ENCODE results near the gene STUB1.

STUB1 gene

DNA sequence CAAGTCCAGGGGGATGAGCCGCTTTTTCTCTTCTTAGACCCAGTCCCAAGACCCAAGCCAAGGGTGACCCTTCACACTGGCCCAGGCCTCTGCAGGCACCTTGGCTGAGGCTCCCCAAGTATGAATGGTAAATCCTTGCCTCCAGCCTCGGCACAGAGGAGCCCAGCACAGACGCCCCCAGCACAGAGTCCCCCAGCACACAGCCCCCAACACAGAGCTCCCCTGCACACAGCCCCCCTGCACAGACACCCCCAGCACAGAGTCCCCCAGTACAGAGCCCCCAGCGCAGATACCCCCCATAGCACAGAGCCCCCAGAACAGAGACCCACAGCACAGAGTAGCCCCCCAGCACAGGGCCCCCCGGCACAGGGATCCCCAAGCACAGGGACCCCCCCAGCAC, 39.6 kb upstream of the STUB1 start:
- Histone ChIP-seq H4K20me1 (ENCODE audit: insufficient read depth, low read length) (no peaks in the 10 kb centered on the region), H3K4me1 (ENCODE audit: low read length) (0 out of 2 replicates have a peak, but pooled peaks cover 11% of the 10 kb centered on the region), H3K4me3 (ENCODE audit: low read length) (0 out of 2 replicates have a peak overlapping the region, but pooled peaks have one; percentile 96), H3K27ac (ENCODE audit: low read length) (no peak overlapping the region), H3K9me2 (replicated peaks; ENCODE audit: insufficient read depth, low read length) (no peaks in the 10 kb centered on the region), H3K9ac (ENCODE audit: low read length) (peak overlapping the region; percentile 95), H3K36me3 (replicated peaks; ENCODE audit: insufficient read depth, low read length) (no peaks in the 10 kb centered on the region), H2AFZ (ENCODE audit: low read length) (no peak overlapping the region), H3K79me2 (ENCODE audit: low read length) (peaks cover 48% of the 10 kb centered on the region), H3K4me2 (ENCODE audit: low read depth, low read length) (peak overlapping the region; percentile 75; the same call in 1 of the 2 replicates), H3K27me3 (replicated peaks; ENCODE audit: insufficient read depth, low read length) (no peaks in the 10 kb centered on the region), H3F3A (ENCODE audit: insufficient read depth, low read length) (peaks cover 17% of the 10 kb centered on the region), H3K9me3 (replicated peaks; ENCODE audit: insufficient read depth, low read length) (no peaks in the 10 kb centered on the region)
- no peak for DNase-seq
- TF ChIP-seq EZH2phosphoT487 (IDR thresholded peaks at IDR 0.05; ENCODE audit: low read length) (no peak), EZH2 (optimal IDR thresholded peaks at IDR 0.05; ENCODE audit: low read depth, low read length) (no peak)
- TF ChIP-seq, protein P1, sequence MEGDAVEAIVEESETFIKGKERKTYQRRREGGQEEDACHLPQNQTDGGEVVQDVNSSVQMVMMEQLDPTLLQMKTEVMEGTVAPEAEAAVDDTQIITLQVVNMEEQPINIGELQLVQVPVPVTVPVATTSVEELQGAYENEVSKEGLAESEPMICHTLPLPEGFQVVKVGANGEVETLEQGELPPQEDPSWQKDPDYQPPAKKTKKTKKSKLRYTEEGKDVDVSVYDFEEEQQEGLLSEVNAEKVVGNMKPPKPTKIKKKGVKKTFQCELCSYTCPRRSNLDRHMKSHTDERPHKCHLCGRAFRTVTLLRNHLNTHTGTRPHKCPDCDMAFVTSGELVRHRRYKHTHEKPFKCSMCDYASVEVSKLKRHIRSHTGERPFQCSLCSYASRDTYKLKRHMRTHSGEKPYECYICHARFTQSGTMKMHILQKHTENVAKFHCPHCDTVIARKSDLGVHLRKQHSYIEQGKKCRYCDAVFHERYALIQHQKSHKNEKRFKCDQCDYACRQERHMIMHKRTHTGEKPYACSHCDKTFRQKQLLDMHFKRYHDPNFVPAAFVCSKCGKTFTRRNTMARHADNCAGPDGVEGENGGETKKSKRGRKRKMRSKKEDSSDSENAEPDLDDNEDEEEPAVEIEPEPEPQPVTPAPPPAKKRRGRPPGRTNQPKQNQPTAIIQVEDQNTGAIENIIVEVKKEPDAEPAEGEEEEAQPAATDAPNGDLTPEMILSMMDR (IDR thresholded peaks at IDR 0.05; ENCODE audit: low read length): no peak

DNA sequence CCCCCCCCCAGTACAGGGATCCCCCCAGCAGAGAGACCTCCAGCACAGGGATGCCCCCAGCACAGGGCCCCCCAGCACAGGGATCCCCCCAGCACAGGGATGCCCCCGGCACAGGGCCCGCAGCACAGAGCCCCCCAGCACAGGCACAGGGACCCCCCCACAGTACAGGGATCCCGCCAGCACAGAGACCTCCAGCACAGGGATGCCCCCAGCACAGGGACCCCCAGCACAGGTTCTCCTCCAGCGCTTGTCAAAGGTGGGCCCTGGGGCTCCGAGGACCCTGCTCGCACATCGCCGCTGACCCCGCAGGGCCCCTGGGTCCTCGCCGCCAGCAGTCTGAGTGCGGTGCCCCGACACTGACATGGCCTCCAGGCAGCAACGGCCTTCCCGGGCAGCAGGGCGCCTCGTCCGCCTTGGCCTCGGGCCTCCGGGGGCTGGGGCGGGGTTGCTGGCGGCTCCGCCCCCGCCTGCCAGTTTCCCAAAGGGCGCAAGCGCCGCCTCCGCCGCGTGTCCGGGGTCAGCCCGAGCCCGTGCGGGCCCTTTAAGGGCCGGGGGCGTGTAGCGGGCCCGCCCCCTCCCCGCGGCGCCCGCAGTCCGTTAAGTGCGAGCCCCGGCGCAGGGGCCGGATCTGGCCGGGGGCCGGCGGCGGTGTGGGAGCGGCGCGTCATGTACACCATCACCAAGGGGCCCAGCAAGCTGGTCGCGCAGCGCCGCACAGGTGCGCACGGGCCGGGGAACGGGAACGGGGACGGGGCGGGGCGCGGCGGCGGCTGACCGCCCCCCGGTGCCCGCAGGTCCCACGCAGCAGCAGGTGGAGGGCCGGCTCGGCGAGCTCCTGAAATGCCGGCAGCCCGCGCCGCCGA, 38.7 kb upstream of the STUB1 start, which contains the start of gene MCRIP2:
MCRIP2 (plus strand) TSS at position 503 of the 863 bp plus-strand sequence; CDS start at position 667, 164 bp downstream.
- Histone ChIP-seq H3K9me3 (replicated peaks; ENCODE audit: insufficient read depth, low read length) (no peaks in the 10 kb centered on the region), H3K4me1 (ENCODE audit: low read length) (0 out of 2 replicates have a peak, but pooled peaks cover 11% of the 10 kb centered on the region), H3K9me2 (replicated peaks; ENCODE audit: insufficient read depth, low read length) (no peaks in the 10 kb centered on the region), H3K9ac (ENCODE audit: low read length) (peak within 1 kb of the TSS; percentile 95), H3K27ac (ENCODE audit: low read length) (peak within 1 kb of the TSS; percentile 71; the same call in 1 of the 2 replicates), H3K79me2 (ENCODE audit: low read length) (peaks cover 53% of the 10 kb centered on the region), H3K27me3 (replicated peaks; ENCODE audit: insufficient read depth, low read length) (no peaks in the 10 kb centered on the region), H3K4me2 (ENCODE audit: low read depth, low read length) (peak within 1 kb of the TSS; percentile 99), H2AFZ (ENCODE audit: low read length) (peak within 1 kb of the TSS; percentile 47), H4K20me1 (ENCODE audit: insufficient read depth, low read length) (no peaks in the 10 kb centered on the region), H3K36me3 (replicated peaks; ENCODE audit: insufficient read depth, low read length) (no peaks in the 10 kb centered on the region), H3K4me3 (ENCODE audit: low read length) (peak within 1 kb of the TSS; percentile 96), H3F3A (ENCODE audit: insufficient read depth, low read length) (peaks cover 14% of the 10 kb centered on the region)
- TF ChIP-seq EZH2phosphoT487 (IDR thresholded peaks at IDR 0.05; ENCODE audit: low read length) (no peak), EZH2 (optimal IDR thresholded peaks at IDR 0.05; ENCODE audit: low read depth, low read length) (no peak)
- TF ChIP-seq, protein P1 (IDR thresholded peaks at IDR 0.05; ENCODE audit: low read length): no peak
- peak; percentile 91 for DNase-seq

DNA sequence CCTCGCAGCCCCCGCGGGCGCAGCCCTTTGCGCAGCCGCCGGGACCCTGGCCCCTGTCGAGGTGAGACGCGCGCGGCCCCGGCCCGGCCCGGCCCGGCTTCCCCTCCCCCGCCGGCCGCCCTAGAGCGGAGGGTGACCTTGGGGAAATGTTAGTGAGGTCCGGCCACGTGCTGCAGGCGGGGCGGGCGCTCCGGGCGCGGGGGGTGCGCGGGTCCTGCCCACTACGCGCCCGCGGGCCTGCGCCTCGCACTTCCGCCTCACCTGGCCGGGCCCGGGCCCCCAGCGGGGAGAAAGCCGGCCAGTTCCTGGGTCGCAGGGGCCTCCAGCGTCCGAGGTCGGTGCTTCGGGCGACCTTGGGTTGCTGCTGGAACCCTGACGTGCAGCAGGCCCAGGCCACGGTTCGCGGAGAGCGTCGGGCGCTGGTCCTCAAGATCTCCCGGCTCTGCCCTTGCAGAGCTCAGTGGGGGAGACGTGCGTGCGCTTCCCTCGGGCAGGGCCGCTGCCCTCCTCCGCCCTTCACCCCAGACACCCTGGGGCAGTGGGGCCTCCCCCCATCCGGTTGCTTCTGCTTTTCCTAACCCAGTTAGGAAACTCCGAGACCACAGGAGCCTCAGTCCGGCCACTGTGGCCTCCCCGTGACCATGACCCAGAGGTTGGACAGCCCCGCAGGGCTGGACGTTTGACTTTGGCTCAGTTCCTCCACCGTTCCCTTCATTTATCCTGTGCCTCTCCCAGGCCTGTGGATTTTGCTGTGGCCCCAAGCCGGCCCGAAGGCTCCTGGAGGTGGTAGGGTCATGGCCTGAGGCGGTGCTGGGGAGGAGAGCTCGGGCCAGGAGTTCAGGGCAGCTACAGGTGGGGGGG, 37.8 kb upstream of the STUB1 start:
- peaks cover 62% of the 10 kb centered on the region for H3K79me2 ChIP-seq (ENCODE audit: low read length)

More for the DNA sequence above, 37.8 kb upstream of the STUB1 start:
- Histone ChIP-seq H3K36me3 (replicated peaks; ENCODE audit: insufficient read depth, low read length) (no peaks in the 10 kb centered on the region), H3K27me3 (replicated peaks; ENCODE audit: insufficient read depth, low read length) (no peaks in the 10 kb centered on the region), H3K9ac (ENCODE audit: low read length) (peak overlapping the region; percentile 95), H3F3A (ENCODE audit: insufficient read depth, low read length) (peaks cover 21% of the 10 kb centered on the region), H2AFZ (ENCODE audit: low read length) (no peak overlapping the region), H3K27ac (ENCODE audit: low read length) (peak overlapping the region; percentile 71; the same call in 1 of the 2 replicates), H3K9me3 (replicated peaks; ENCODE audit: insufficient read depth, low read length) (no peaks in the 10 kb centered on the region), H3K4me3 (ENCODE audit: low read length) (peak overlapping the region; percentile 96), H3K9me2 (replicated peaks; ENCODE audit: insufficient read depth, low read length) (no peaks in the 10 kb centered on the region), H3K4me1 (ENCODE audit: low read length) (0 out of 2 replicates have a peak, but pooled peaks cover 12% of the 10 kb centered on the region), H4K20me1 (ENCODE audit: insufficient read depth, low read length) (no peaks in the 10 kb centered on the region), H3K4me2 (ENCODE audit: low read depth, low read length) (peak overlapping the region; percentile 99)
- DNase-seq: peak; percentile 79
- no peak for TF ChIP-seq EZH2 (optimal IDR thresholded peaks at IDR 0.05; ENCODE audit: low read depth, low read length)
- TF ChIP-seq EZH2phosphoT487 (IDR thresholded peaks at IDR 0.05; ENCODE audit: low read length): no peak
- TF ChIP-seq, protein P1 (IDR thresholded peaks at IDR 0.05; ENCODE audit: low read length): no peak

Measured in MM.1S (cell line).